Stimulated activated CD4-positive, alpha-beta T cell treated with anti-CD3 and anti-CD28 coated beads, TNF-alpha, amount 100 ng/mL, for 48 hours (primary cell): Measurements from ENCODE around the gene ZSCAN20.

Experiments used
- DNase-seq, 3 donors: peaks; one replicate each; pipeline ENCODE4 v3.0.0-alpha.2; 2020; ENCODE audit warnings: low read depth in 3 of 3

ZSCAN20 gene

GRCh38 chr1:33443705-33444180 is 28.7 kb upstream of the ZSCAN20 start:
- no peak for DNase-seq

DNA sequence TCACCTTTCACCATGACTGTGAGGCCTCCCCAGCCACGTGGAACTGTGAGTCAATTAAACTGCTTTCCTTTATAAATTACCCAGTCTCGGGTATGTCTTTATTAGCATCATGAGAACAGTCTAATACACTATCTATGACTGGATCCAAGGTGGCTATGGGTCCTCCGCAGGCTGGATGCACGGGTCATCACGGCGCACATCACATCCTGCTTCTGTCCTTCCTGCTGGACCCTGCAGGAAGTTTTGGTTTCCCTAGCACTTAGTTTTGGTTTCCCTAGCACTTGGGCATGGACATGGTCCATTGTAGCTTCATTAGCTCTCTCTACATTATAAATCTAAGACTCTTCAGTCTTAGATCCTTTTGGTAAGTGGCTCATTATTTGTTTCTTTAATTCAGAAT is 27.3 kb upstream of the ZSCAN20 start:
- DNase-seq = no peak

GRCh38 chr1:33446590-33446989 is 25.9 kb upstream of the ZSCAN20 start:
- DNase-seq = no peak

GRCh38 chr1:33454646-33455282 is 17.7 kb upstream of the ZSCAN20 start:
- no peak for DNase-seq

GRCh38 chr1:33455539-33456501 is 16.6 kb upstream of the ZSCAN20 start:
- DNase-seq = peak in 1 of 3 donors; percentile 4

DNA sequence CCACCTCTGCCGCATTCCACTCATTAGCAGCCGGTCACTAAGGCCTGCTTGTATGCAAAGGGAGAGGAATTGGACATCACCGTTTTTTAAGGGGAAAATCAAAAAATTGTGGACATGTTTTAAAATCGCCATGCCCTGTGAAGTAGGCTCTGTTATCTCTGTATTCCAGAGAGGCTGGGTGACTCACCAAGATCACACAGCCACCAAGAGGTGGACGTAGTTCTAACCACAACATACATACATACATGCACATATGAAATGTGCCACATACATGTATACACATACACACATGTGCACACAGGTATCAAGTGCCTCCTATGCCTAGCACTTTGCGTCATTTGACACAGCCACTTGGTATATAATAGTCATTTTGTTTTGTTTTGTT is 16.0 kb upstream of the ZSCAN20 start:
- DNase-seq = no peak

GRCh38 chr1:33459691-33460090 is 12.8 kb upstream of the ZSCAN20 start:
- DNase-seq = no peak

- no peak for DNase-seq
Measured at GRCh38 chr1:33460144-33460543, 12.3 kb upstream of the ZSCAN20 start.

DNA sequence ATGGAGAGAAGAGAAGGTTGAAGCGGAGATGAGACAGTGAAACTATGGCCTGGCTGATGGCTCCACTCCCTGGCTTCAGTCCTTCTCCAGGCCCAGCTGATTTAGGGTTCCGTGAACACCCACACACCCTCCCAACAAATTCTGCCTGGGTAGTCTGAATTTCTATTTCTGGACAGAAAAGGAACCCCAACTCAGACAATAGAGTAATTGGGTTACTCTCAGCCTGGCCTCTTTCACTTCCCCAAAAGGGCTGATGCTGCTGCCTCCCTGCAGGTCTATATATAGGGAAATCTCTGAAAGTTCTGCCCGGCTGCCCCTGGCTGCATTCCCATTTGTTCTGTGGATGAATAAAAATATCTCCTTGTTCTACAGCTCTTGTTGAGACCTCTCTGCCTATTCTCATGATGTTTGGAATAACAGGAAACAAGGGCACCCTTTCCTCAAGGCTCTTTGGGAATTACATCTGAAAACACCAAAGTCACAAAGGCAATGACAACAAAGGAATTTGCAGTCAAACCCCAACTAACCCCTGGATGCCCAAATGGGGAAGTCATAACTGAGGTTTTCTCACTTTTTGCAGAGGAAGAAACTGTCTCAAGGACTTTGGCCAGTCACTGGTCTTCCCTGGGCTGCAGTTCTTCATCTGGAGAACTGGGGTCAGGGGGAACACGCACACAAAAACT is 11.4 kb upstream of the ZSCAN20 start:
- no peak for DNase-seq

GRCh38 chr1:33462405-33463164 is 9.9 kb upstream of the ZSCAN20 start:
- DNase-seq = no peak

DNA sequence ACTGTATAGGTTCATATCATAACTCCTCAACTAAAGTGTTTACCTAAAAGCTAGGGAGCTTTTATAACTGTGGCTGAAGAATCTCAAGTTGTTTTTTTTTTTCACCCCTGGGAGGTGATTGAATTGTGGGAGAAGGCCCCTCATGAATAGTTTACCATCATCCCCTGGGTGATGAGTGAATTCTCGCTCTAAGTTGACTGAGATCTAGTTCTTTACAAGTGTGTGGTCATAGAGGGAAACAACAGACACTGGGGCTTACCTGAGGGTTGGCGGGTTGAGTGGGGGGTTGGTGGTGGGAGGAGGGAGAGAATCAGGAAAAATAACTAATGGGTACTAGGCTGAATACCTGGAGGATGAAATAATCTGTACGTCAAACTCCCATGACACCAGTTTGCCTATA is 7.9 kb upstream of the ZSCAN20 start:
- no peak for DNase-seq

- DNase-seq = no peak
Measured at GRCh38 chr1:33465316-33465715, 7.1 kb upstream of the ZSCAN20 start.

GRCh38 chr1:33466159-33466558 is 6.3 kb upstream of the ZSCAN20 start:
- no peak for DNase-seq

DNA sequence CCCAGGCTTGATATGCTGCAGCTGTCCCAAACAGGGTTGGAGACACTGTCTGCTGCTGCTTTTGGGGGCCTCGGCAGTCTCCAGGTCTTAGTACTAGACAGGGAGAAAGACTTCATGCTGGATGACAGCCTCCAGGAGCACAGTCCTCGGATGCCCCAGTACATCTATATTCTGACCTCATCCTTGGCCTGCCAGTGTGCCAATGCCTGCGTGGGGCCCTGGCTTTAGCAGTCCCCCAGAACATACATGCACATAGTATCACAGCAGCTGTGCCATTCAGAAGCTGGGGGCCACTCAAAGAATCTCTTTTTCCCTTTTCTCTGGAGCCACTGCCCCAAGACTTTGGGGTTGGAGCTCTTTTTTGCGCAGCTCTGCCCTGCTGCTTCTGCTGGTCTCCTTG is 4.4 kb upstream of the ZSCAN20 start:
- no peak for DNase-seq

- DNase-seq = no peak
Measured at GRCh38 chr1:33468531-33468930, 3.9 kb upstream of the ZSCAN20 start.

DNA sequence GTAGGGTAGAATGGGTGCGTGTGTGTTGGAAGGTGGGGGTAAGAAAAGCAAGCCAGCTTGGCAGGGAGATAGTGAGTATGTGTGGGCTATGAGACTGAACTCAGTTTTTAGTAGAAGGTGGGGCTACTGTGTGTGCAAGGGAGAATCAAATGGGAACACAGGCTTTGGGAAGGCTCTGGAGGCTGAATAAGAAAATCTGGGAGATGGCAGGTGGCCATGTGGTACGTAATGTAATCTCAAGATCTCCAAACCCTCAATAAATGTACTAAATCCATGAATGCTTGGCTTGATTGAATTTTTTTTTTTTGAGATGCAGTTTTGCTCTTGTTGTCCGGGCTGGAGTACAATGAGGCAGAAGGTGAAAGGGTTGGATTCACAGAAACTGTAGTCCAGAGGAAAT is 3.5 kb upstream of the ZSCAN20 start:
- no peak for DNase-seq

DNA sequence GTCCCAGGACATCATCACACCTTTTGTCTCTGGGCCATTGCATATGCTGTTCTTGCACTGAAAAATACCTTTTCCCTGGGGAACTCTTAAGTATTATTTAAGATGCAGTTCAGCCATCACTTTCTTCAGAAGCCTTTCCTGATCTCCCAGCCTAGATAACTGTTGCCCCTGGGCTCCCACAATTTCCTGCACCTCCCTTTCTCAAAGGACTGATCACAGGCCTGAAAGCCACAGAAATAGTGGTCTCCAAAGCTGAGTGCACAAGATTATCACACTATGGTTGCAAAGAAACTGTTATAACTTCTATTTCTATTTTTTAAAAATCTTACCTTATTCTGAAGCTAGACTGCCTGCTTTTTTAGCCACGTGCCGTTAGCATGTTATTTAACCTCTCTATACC is 2.8 kb upstream of the ZSCAN20 start:
- DNase-seq = no peak

DNA sequence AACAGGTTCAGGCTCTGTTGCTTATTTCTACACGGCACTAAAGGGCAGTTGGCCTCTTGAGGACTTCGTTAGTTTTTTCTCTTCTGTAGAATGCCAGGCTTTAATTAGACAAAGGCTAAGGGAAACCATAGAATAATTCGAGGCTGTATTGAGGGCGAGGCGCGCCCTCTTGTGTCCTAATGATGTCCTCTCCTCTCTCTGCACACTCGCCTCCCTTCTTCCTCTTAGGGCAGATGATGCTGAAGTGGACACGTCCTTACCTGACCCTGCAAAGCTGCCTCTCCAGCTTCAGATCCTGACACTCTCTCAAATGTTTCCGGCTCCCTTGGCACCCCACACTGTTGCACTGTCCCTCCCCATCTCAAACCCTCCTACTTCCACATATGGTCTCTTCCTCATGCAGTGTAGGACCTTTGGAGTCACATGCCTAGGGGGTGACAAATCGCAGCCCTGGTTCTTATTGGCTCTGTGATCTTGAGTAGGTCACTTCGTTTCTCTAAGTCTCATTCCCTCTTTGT is 1.9 kb upstream of the ZSCAN20 start:
- DNase-seq = peak; percentile 15 to 29 (median 27)

- no peak for DNase-seq
Measured at GRCh38 chr1:33471416-33471815, 1.0 kb upstream of the ZSCAN20 start.

GRCh38 chr1:33473900-33474299 is 1.5 kb downstream of the ZSCAN20 start:
- DNase-seq = no peak

DNA sequence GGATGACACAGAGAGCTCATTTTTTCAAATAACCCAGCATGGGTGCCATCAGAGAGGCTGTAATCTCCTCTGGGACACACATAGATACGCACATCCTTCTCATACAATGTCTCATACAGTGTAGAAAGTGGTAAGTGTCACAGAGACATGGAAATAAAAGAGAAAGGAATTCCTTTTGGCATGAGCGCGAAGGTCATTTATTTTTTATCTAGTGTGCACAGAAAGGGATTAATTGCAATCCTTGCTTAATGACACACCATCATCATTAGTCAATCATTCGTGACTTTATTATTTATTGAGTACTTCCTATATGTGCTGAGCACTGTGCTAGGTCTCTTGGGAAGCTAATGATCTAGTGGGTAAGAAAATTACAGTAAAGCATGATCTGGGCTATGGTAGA is 5.0 kb downstream of the ZSCAN20 start:
- DNase-seq = no peak

- DNase-seq = no peak
Measured at GRCh38 chr1:33482412-33482811, 10.0 kb downstream of the ZSCAN20 start.
